GM19372 (cell line): ENCODE results near the gene GPR62.
"Not testable (repeated sequence)": the region's sequence is repeated elsewhere in the genome, so short reads cannot be mapped to it uniquely, and the experiment has no call there.

ENCODE experiments used
- ATAC-seq: cut with Tn5 transposase; IDR thresholded peaks from one replicate; pipeline ENCODE4 v1.9.1; 2021; ENCODE audit warnings: mild to moderate bottlenecking, low read depth, moderate library complexity; ENCODE audit not compliant: unreplicated experiment

Gene GPR62

GRCh38 chr3:51988286-51989146 is 33.3 kb downstream of the GPR62 start:
- no peak for ATAC-seq

- not testable (repeated sequence) for ATAC-seq
Measured at GRCh38 chr3:51990501-51990971, 35.4 kb downstream of the GPR62 start.

- no peak for ATAC-seq
Measured at GRCh38 chr3:51992017-51992682, 37.0 kb downstream of the GPR62 start.

- ATAC-seq, result not testable (repeated sequence)
Measured at GRCh38 chr3:51993657-51994056, 38.5 kb downstream of the GPR62 start.

- ATAC-seq, result no peak
Measured at GRCh38 chr3:51994530-51994929, 39.3 kb downstream of the GPR62 start.

GRCh38 chr3:51995346-51996163 is 40.4 kb downstream of the GPR62 start, which contains the start of gene RPL29:
Gene RPL29, minus strand, starts transcription at chr3:51995895. Its CDS starts 434 bp downstream, at chr3:51995461.
- ATAC-seq, result peak; percentile 91

- ATAC-seq, result no peak
Measured at GRCh38 chr3:51997172-51997571, 42.0 kb downstream of the GPR62 start.

- no peak for ATAC-seq
Measured at GRCh38 chr3:51997935-51998596, 42.9 kb downstream of the GPR62 start.

- no peak for ATAC-seq
Measured at GRCh38 chr3:51998774-51999173, 43.6 kb downstream of the GPR62 start.

GRCh38 chr3:51999846-52000245 is 44.7 kb downstream of the GPR62 start:
- ATAC-seq, result no peak

GRCh38 chr3:52001443-52001974 is 46.3 kb downstream of the GPR62 start:
- ATAC-seq, result peak; percentile 78

GRCh38 chr3:52002748-52003147 is 47.6 kb downstream of the GPR62 start:
- ATAC-seq, result no peak

GRCh38 chr3:52004163-52004787 is 49.1 kb downstream of the GPR62 start:
- no peak for ATAC-seq

- ATAC-seq, result no peak
Measured at GRCh38 chr3:52004906-52005395, 49.8 kb downstream of the GPR62 start.

- ATAC-seq, result no peak
Measured at GRCh38 chr3:52005571-52005986, 50.4 kb downstream of the GPR62 start.

GRCh38 chr3:52006017-52006819 is 51.0 kb downstream of the GPR62 start:
- no peak for ATAC-seq

GRCh38 chr3:52006820-52007133 is 51.6 kb downstream of the GPR62 start:
- ATAC-seq, result no peak
